K562 (cell line): Measurements from ENCODE around the gene C6orf62. TPM values are rescaled to one million over a fixed set of nuclear protein-coding genes. Genes with fewer than 3 reads are reported as not detected.
A peak's percentile ranks its signal among the peaks of the same experiment; 100 is the strongest.

Source experiments
- ARID1B ChIP-seq: fragments of 450-650 bp; IDR thresholded peaks from 2 replicates; pipeline ENCODE4 v1.6.1; 2016; ENCODE audit warnings: antibody characterized with exemption, mild to moderate bottlenecking, inconsistent platforms
- CCNT2 ChIP-seq: IDR thresholded peaks from 2 replicates; pipeline ENCODE4 v1.6.1; 2011; ENCODE audit warnings: borderline replicate concordance, low read depth, mild to moderate bottlenecking, moderate library complexity, mixed read lengths, low read length; ENCODE audit not compliant: insufficient read length; ENCODE audit errors: extremely low read depth
- KLF13 ChIP-seq: fragments of 450-650 bp; IDR thresholded peaks from 2 replicates; pipeline ENCODE4 v1.6.1; 2016; ENCODE audit warnings: missing genetic modification characterization, low read depth, mild to moderate bottlenecking, missing compliant biosample characterization, moderate library complexity, borderline replicate concordance
- MYNN ChIP-seq, 2 experiments: sonication (generic); formaldehyde crosslinking in 1 of 2; IDR thresholded peaks; 2 replicates each; pipeline versions ENCODE4 v1.5.0 to v1.6.1; 2016 to 2020; ENCODE audit warnings: antibody characterized with exemption in 1 of 2, missing genetic modification reagents in 1 of 2
- REST ChIP-seq, 2 experiments: fragments of 450-650 bp; formaldehyde crosslinking in 1 of 2; IDR thresholded peaks; 2 replicates each; pipeline versions ENCODE4 v1.4.0 to v1.6.1; 2014 to 2020; ENCODE audit warnings: mild to moderate bottlenecking in 2 of 2, borderline replicate concordance in 1 of 2, low read depth in 1 of 2
- TEAD4 ChIP-seq, 2 experiments: sonication (generic) in 1 of 2; formaldehyde crosslinking in 1 of 2; IDR thresholded peaks; 2 replicates each; pipeline versions ENCODE4 v1.6.1 to v1.8.0; 2012 to 2022; ENCODE audit warnings: borderline replicate concordance in 1 of 2, inconsistent platforms in 1 of 2, low read length in 1 of 2, mild to moderate bottlenecking in 1 of 2, missing genetic modification reagents in 1 of 2
- ZNF644 ChIP-seq: fragments of 200-800 bp; sonication (Bioruptor generic); IDR thresholded peaks from 2 replicates; pipeline ENCODE4 v1.6.1; 2016; ENCODE audit warnings: low read depth, missing genetic modification characterization, missing compliant biosample characterization
- polyA plus RNA-seq, 8 experiments: library from polyadenylated mRNA; depleted of rRNA in 4 of 8; stranded (reverse) in 5 of 8; unstranded in 3 of 8; fragments of >200 nt; fragmentation: Nextera tagmentation in 2 of 8; fragmentation: Illumina TruSeq in 1 of 8; extraction: Ambion mirVana in 2 of 8; extraction: Trizol in 1 of 8; gene quantifications; 2 replicates each; pipeline versions ENCODE4 v1.2.1 to v1.2.3, GENCODE V29; 2011 to 2014; ENCODE audit warnings: inconsistent platforms in 1 of 8, missing spikeins in 1 of 8
- total RNA-seq, 7 experiments: library from RNA; depleted of rRNA in 6 of 7; stranded (reverse); fragments of >200 nt in 6 of 7; fragmentation: Illumina TruSeq in 2 of 7; extraction: Trizol in 2 of 7; gene quantifications; 2 replicates each; pipeline versions ENCODE4 v1.2.1 to v1.2.3, GENCODE V29; 2011 to 2021; ENCODE audit warnings: low replicate concordance in 1 of 7
- TF ChIP-seq, protein P1 (sequence below): fragments of 450-650 bp; IDR thresholded peaks from 2 replicates; pipeline ENCODE4 v1.6.1; 2017; ENCODE audit warnings: antibody characterized with exemption, mild to moderate bottlenecking
- TF ChIP-seq, protein P2 (sequence below): fragments of 450-650 bp; formaldehyde crosslinking; IDR thresholded peaks from 2 replicates; pipeline ENCODE4 v1.4.0; 2020; ENCODE audit warnings: mild to moderate bottlenecking, mixed read lengths

Gene C6orf62
- total and polyA plus RNA-seq, 9 of the 15 experiments (the other 6 are each of a cell fraction or from before 2014, with no cell fraction given): 48.5 to 579 (median 111) TPM

DNA sequence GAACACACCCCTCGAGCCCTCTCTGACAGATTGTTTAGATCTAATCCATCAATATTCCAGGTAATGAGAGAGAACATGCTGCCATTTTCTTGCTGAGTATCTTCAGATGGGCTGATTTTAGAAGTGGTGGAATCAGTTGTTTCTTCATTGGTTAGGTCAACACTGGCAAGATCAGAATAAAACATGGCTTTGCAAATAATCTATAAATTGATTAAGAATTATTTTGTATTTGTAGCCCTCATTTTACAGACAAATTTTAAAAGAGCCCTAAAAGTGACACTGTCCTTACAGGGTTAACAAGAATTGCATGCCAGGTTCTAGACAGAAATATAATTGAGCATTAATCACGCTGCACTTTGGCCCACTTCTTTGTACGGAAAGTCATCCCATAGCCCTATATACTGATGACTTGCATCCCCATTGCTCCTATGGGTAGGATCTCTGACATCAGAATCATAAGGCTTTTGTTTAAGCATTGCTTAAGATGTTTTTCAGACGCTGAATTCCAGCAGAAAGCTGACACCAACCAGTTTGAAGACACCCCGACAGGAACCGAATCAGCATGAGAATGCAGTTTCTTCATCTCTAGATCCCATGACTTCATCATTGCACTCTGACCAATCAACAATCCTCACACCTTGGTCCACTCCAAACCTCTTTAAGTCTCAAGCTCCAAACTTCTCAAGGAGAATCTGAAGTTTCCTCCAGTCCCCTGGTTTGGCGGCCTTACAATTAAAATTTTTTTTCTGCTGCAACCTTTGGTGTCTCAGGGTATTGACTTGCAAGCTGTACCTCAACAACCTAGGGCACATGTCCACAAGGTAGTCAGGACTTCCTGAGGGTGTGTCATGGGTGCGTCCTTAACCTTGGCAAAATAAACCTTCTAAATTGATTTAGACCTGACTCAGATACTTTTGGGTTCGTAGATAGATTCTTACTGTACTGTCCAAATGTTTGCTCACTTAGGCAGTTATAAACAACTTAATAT is 60.1 kb downstream of the C6orf62 start (continued):
- TF ChIP-seq, protein P1, sequence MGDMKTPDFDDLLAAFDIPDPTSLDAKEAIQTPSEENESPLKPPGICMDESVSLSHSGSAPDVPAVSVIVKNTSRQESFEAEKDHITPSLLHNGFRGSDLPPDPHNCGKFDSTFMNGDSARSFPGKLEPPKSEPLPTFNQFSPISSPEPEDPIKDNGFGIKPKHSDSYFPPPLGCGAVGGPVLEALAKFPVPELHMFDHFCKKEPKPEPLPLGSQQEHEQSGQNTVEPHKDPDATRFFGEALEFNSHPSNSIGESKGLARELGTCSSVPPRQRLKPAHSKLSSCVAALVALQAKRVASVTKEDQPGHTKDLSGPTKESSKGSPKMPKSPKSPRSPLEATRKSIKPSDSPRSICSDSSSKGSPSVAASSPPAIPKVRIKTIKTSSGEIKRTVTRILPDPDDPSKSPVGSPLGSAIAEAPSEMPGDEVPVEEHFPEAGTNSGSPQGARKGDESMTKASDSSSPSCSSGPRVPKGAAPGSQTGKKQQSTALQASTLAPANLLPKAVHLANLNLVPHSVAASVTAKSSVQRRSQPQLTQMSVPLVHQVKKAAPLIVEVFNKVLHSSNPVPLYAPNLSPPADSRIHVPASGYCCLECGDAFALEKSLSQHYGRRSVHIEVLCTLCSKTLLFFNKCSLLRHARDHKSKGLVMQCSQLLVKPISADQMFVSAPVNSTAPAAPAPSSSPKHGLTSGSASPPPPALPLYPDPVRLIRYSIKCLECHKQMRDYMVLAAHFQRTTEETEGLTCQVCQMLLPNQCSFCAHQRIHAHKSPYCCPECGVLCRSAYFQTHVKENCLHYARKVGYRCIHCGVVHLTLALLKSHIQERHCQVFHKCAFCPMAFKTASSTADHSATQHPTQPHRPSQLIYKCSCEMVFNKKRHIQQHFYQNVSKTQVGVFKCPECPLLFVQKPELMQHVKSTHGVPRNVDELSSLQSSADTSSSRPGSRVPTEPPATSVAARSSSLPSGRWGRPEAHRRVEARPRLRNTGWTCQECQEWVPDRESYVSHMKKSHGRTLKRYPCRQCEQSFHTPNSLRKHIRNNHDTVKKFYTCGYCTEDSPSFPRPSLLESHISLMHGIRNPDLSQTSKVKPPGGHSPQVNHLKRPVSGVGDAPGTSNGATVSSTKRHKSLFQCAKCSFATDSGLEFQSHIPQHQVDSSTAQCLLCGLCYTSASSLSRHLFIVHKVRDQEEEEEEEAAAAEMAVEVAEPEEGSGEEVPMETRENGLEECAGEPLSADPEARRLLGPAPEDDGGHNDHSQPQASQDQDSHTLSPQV: peak; percentile 94
- TF ChIP-seq ZNF644 (tag) (peak; percentile 41; the same call in 1 of the 2 replicates), ARID1B (peak; percentile 26; the same call in 1 of the 2 replicates), MYNN (IDR thresholded peaks at IDR 0.05) (no peak), MYNN (CRISPR knock-in tag; IDR thresholded peaks at IDR 0.05) (no peak), TEAD4 (IDR thresholded peaks at IDR 0.05; ENCODE audit: low read length) (peak; percentile 67), TEAD4 (CRISPR knock-in tag; IDR thresholded peaks at IDR 0.05; ENCODE audit: borderline replicate concordance) (no peak), CCNT2 (no peak), KLF13 (peak; percentile 61; the same call in 1 of the 2 replicates), REST (IDR thresholded peaks at IDR 0.05; ENCODE audit: borderline replicate concordance) (peak; percentile 90), REST (CRISPR knock-in tag; IDR thresholded peaks at IDR 0.05; ENCODE audit: low read depth) (no peak)
- TF ChIP-seq, protein P2, sequence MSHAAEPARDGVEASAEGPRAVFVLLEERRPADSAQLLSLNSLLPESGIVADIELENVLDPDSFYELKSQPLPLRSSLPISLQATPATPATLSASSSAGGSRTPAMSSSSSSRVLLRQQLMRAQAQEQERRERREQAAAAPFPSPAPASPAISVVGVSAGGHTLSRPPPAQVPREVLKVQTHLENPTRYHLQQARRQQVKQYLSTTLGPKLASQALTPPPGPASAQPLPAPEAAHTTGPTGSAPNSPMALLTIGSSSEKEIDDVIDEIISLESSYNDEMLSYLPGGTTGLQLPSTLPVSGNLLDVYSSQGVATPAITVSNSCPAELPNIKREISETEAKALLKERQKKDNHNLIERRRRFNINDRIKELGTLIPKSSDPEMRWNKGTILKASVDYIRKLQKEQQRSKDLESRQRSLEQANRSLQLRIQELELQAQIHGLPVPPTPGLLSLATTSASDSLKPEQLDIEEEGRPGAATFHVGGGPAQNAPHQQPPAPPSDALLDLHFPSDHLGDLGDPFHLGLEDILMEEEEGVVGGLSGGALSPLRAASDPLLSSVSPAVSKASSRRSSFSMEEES (CRISPR knock-in tag): 0 out of 2 replicates have a peak, but pooled peaks have one; percentile 11
